HUES48 (cell line): ENCODE results near the gene CHRFAM7A.
"Not testable (repeated sequence)": the region's sequence is repeated elsewhere in the genome, so short reads cannot be mapped to it uniquely, and the experiment has no call there.

ENCODE experiments used
- H3K27ac ChIP-seq: one replicate; pipeline ENCODE4 v1.7.0; 2013; ENCODE audit warnings: low read depth, low read length, inconsistent platforms
- H3K27me3 ChIP-seq: 2 replicates; pipeline ENCODE4 v1.6.1; 2013; ENCODE audit warnings: mild to moderate bottlenecking, low read length; ENCODE audit not compliant: control insufficient read depth, insufficient read depth
- H3K36me3 ChIP-seq: 2 replicates; pipeline ENCODE4 v1.6.1; 2013; ENCODE audit warnings: low read length; ENCODE audit not compliant: control insufficient read depth, insufficient read depth
- H3K4me1 ChIP-seq: 2 replicates; pipeline ENCODE4 v1.6.1; 2013; ENCODE audit warnings: mild to moderate bottlenecking, low read length; ENCODE audit not compliant: control insufficient read depth, insufficient read depth
- H3K4me3 ChIP-seq: 2 replicates; pipeline ENCODE4 v1.5.1; 2013; ENCODE audit warnings: mild to moderate bottlenecking, low read depth, low read length
- H3K9ac ChIP-seq: 2 replicates; pipeline ENCODE4 v1.6.1; 2013; ENCODE audit warnings: mild to moderate bottlenecking, low read depth, low read length, moderate library complexity
- H3K9me3 ChIP-seq: 2 replicates; pipeline ENCODE4 v1.6.1; 2013; ENCODE audit warnings: low read length; ENCODE audit not compliant: control insufficient read depth, insufficient read depth

Gene CHRFAM7A

DNA sequence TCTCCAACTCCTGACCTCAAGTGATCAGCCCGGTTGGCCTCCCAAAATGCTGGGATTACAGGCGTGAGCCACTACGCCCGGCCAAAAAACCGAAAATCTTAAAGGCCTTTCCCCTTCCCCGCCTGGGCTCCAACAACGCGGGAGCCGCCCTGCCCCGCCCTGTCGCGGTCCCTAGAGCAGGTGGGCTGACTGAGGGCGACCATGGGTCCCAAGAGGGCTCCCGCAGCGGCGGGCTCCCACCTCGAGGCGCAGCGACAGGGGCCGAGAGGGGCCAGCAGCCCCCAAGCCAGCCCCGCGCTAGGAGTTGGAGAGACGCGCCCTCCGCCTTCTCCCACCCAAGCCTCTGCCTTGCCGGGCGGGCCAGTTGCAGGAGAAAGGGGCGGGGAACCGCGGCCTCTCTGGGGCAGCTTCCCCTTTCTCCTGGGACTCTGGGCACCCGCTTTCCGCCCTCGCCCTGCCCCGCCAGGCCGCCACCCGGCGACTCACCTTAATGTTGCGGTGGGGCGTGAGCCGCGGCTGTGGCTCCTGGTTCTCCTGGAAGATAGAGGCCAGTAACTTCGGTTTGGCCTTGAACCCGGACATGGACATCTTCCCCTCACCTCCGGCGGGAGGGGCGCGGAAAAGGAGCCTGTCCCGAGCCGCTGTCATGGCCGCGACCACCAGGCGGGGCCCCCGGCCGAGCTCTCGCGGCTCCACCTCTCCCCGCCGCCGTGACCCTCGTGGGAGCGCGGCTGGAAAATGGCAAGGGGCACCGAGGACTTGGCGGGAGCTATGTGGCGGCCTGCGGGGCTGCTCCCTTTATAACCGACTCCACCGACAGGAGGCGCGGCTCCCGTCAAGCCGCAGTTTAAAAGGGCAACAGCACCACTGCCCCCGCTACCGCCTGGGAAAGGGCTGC, at the start of gene CHRFAM7A:
Gene CHRFAM7A (minus strand): TSS at position 775 of the 898 bp plus-strand sequence. CDS start 10,189 bp downstream, outside the sequence.
- not testable (repeated sequence) for H3K4me3 ChIP-seq, H3K4me1 ChIP-seq, H3K9ac ChIP-seq, H3K27me3 ChIP-seq, H3K27ac ChIP-seq, H3K9me3 ChIP-seq, H3K36me3 ChIP-seq

DNA sequence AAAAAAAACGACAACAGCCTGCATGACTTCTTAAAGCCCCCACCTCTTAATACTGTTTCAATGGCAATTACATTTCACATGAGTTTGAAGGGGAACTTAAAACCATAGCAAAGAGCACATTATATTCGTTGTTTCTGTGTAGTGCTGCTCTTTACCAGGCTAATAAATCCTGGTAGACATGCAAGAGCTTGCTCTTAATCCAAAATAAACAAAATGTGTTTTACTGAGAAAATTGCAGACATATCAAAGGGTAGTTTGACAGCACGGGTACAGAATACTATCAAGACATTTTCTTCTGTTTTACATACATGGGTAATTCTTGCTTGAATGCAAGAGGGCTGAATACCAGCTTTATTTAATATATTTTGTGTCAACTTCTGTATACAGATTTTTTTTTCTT, 45.0 kb upstream of the CHRFAM7A start:
- not testable (repeated sequence) for H3K4me3 ChIP-seq, H3K9ac ChIP-seq, H3K9me3 ChIP-seq, H3K36me3 ChIP-seq, H3K27ac ChIP-seq, H3K4me1 ChIP-seq, H3K27me3 ChIP-seq

DNA sequence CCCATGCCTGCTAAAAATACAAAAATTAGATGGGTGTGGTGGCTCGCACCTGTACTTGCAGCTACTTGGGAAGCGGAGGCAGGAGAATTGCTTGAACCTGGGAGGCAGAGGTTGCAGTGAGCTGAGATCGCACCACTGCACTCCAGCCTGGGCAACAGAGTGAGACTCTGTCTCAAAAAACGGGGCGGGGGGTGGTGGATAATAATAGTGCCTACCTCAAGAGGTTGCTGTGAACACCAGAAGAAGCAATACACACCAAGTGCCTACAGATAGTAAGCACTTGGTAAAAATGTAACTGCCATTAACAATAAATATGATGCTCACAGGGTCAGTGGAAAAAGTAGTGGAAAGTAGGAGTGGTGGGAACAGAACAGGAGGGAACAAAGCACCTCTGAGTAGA, 42.5 kb upstream of the CHRFAM7A start:
- H3K9ac ChIP-seq, H3K9me3 ChIP-seq, H3K36me3 ChIP-seq, H3K4me1 ChIP-seq, H3K27ac ChIP-seq, H3K4me3 ChIP-seq, H3K27me3 ChIP-seq: not testable (repeated sequence)

DNA sequence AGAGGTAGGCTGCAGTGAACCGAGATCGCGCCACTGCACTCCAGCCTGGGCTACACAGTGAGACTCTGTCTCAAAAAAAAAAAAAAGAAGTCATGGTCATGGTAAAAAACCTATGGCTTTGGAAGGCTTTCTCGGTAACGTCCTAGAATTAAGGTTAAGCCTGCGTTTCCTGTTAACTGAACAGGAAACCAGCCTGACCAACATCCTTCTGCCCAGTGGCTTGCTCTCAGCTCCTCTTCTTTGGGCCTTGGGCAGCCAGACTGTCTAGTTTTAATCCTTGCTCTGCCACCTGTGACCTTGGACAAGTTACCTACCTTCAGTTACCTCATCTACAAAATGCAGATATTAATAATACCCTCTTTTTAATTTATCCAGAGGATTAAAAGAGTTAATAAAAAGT, 27.4 kb upstream of the CHRFAM7A start:
- not testable (repeated sequence) for H3K36me3 ChIP-seq, H3K4me3 ChIP-seq, H3K4me1 ChIP-seq, H3K9ac ChIP-seq, H3K27ac ChIP-seq, H3K9me3 ChIP-seq, H3K27me3 ChIP-seq

DNA sequence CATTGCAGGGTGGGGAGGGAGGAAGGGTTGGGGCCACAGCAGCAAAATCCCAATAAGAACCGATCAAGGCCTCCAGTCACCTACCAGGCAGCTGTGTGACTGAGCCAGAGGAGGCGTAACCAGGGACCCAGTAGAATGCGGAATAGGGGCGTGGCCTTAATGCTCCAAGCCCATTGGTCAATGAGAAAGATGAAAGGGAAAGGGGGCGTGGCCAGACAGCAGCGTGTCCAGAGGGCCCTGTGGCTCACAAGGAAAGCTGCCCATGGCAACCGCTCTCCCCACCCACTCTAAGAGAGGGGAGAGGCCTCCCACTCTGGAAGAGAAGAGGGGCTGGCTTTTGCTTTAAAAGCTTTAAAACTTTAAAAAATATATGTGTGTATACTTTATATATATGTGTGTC, 20.8 kb upstream of the CHRFAM7A start, which contains the start of gene GOLGA8R:
Gene GOLGA8R (minus strand): TSS at position 101 of the 400 bp plus-strand sequence. CDS start 98 bp downstream, at position 3.
- not testable (repeated sequence) for H3K4me1 ChIP-seq, H3K36me3 ChIP-seq, H3K9me3 ChIP-seq, H3K27ac ChIP-seq, H3K9ac ChIP-seq, H3K27me3 ChIP-seq, H3K4me3 ChIP-seq

DNA sequence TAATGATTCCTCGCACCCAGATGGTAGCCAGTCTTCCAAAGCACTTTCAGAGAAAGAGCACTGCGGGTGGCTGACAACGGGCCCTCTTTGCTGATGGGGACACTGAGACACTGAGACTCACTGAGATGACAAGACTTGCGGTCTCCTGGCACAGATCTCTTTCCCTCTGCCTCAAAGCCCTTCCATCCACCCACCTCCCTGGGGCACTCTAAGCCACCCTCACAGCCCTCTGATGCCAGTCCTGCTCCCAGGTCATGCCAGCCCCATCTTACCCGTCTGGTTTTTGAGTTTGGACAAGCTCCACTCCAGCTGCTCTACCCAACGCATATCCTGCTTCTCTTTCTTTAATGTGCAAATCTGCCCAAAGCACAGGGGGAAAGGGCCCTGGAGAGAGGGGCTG, 14.3 kb upstream of the CHRFAM7A start:
- H3K9ac ChIP-seq, H3K27me3 ChIP-seq, H3K27ac ChIP-seq, H3K4me1 ChIP-seq, H3K9me3 ChIP-seq, H3K36me3 ChIP-seq, H3K4me3 ChIP-seq: not testable (repeated sequence)

- H3K4me3 ChIP-seq, H3K27me3 ChIP-seq, H3K27ac ChIP-seq, H3K9ac ChIP-seq, H3K4me1 ChIP-seq, H3K9me3 ChIP-seq, H3K36me3 ChIP-seq: not testable (repeated sequence)
These were observed 5.6 kb upstream of the CHRFAM7A start for GRCh38 chr15:30398988-30399387.

DNA sequence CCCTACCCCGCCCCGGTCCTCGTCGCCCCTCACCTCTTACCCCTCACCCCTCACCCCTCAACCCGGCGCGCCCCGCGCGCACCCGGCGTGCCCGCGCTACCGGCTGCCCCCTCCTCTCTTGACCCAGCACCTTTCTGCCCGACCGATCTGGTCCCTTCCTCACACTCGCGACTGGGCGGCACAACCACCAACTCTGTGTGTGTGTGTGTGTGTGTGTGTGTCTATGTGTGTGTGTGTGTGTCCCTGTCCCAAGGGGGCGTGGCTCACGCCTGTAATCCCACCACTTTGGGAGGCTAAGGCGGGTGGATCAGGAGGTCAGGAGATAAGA, 288 bp upstream of the CHRFAM7A start:
- not testable (repeated sequence) for H3K9me3 ChIP-seq, H3K4me3 ChIP-seq, H3K27me3 ChIP-seq

DNA sequence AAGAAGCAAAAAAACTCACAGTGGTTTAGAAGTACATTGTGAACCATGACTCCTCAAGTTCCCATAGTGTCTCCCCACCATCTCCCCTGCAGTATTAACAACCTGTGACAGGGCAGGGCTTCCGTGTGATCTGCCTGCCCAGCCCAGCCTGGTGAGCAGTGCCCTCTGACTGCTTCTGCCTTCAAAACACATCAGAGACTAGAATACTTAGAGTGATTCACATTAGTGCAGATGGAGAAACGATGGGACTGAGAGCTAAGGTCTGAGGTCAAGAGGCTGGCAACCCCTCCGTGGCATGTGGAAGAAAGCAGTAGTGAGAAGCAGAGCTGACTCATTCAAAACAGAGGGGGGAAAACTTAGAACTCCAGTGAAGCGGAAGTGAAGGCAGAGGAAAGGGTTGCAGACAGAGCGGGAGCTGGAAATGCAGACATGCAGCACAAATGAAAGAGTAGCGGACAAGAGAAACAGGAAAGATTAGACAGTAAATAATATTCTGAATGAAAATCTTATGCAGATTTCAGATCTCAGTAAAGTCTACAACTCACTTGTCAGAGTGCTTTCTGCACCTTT, 6.9 kb downstream of the CHRFAM7A start:
- not testable (repeated sequence) for H3K9me3 ChIP-seq, H3K9ac ChIP-seq, H3K36me3 ChIP-seq, H3K27ac ChIP-seq, H3K27me3 ChIP-seq, H3K4me3 ChIP-seq, H3K4me1 ChIP-seq

More for the DNA sequence above, 288 bp upstream of the CHRFAM7A start:
- not testable (repeated sequence) for H3K27ac ChIP-seq, H3K9ac ChIP-seq, H3K4me1 ChIP-seq, H3K36me3 ChIP-seq

DNA sequence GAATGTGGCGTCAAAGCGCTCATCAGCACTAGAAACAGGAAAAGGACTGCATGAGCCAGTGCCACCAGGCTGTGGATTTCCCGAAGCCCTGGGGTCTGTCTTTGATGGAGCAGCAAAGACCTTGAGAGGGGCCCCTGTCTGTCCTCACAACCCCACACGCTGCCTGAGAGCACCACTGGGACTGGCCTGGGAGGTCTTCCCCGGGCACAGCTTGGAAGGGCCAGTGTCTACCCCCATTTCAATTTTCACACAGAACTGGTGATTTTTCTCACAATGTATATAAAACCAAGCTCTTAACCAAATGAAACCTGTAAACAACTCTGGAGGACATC, 16.3 kb downstream of the CHRFAM7A start:
- H3K27ac ChIP-seq = not testable (repeated sequence)

DNA sequence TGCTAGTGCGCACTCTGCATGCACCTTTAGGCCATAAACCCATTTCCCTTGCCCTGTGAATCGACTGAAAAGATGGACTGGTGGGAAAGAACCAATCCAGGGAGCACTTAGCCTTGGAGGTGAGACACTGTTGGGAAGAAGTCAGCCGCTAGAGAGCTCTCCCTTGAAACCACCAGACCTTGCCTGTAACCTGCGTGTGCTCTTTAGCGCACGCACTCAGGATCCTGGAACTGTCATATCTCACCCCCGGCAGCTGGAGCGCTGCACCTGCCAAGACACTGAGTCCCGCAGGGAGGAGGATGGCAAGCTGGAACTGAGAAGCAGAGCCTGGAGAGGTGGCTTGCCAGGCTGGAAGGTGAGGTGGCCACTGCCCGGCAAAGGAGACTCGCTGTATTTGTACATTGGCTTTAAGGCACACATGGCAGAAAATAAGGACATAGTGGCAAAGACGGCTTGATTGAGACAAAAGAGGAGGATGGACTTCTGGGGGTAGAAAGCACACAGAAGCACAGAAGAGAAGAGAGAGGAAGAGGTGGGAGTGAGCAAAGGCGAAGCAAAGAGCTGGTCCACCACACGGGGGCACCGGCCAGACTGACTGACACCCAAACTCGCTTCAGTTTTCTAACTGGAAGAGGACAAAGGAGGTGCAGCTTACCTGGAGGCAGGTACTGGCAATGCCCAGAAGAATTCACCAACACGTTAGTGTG, 16.8 kb downstream of the CHRFAM7A start:
- H3K4me3 ChIP-seq, H3K27ac ChIP-seq, H3K4me1 ChIP-seq, H3K27me3 ChIP-seq, H3K9ac ChIP-seq, H3K36me3 ChIP-seq, H3K9me3 ChIP-seq: not testable (repeated sequence)

More for the DNA sequence above, 16.3 kb downstream of the CHRFAM7A start:
- not testable (repeated sequence) for H3K4me3 ChIP-seq, H3K27me3 ChIP-seq, H3K4me1 ChIP-seq, H3K9ac ChIP-seq, H3K36me3 ChIP-seq, H3K9me3 ChIP-seq
